Epithelial cell of proximal tubule (primary cell): Measurements from ENCODE around the gene ZDHHC3. TPM values are rescaled to one million over a fixed set of nuclear protein-coding genes. Genes with fewer than 3 reads are reported as not detected.

Experiments
- DNase-seq: peaks from one replicate; pipeline ENCODE4 v3.0.0-alpha.2; 2011; ENCODE audit warnings: low read depth
- H3K4me3 ChIP-seq: 2 replicates; pipeline ENCODE4 v1.5.1; 2011; ENCODE audit warnings: low read depth, mild to moderate bottlenecking, low read length
- total RNA-seq: library from RNA; depleted of rRNA; stranded (reverse); fragments of >200 nt; gene quantifications from 2 replicates; pipeline ENCODE4 v1.2.3, GENCODE V29; 2015
- TF ChIP-seq, protein P1 (sequence below): conservative IDR thresholded peaks from 2 replicates; pipeline ENCODE4 v1.5.1; 2012; ENCODE audit warnings: low read depth, mild to moderate bottlenecking, low read length

ZDHHC3 gene
- total RNA-seq, 1 donor from 2014 or later: 38.9 TPM

DNA sequence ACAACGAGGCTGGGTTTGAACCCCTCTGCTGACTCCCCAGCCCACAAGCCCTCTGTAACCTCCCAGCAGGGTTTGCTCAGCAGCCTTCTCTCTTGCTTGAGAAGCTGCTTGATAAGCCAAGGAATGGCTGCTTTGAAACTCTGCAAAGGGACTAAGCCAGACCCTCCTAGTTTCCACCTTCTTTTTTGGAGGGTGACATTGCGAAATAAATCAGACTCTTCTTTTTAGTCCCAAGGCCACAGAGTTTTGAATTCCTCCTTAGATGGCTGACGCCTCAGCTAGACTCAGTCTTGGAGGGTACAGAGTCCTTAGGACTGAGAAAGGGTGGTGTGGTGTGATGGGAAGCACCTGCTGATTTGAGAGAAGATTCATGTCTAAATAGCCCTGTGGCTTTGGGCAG, 100.4 kb downstream of the ZDHHC3 start:
- TF ChIP-seq, protein P1, sequence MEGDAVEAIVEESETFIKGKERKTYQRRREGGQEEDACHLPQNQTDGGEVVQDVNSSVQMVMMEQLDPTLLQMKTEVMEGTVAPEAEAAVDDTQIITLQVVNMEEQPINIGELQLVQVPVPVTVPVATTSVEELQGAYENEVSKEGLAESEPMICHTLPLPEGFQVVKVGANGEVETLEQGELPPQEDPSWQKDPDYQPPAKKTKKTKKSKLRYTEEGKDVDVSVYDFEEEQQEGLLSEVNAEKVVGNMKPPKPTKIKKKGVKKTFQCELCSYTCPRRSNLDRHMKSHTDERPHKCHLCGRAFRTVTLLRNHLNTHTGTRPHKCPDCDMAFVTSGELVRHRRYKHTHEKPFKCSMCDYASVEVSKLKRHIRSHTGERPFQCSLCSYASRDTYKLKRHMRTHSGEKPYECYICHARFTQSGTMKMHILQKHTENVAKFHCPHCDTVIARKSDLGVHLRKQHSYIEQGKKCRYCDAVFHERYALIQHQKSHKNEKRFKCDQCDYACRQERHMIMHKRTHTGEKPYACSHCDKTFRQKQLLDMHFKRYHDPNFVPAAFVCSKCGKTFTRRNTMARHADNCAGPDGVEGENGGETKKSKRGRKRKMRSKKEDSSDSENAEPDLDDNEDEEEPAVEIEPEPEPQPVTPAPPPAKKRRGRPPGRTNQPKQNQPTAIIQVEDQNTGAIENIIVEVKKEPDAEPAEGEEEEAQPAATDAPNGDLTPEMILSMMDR: no peak
- H3K4me3 ChIP-seq: no peak overlapping the region
- DNase-seq: no peak

Other genes starting within 250 kb of the ZDHHC3 start
- 1.7 and 2.4 TPM in 2 replicates for gene ZNF501, start 246.5 kb downstream of the ZDHHC3 start, total RNA-seq
- 17.0 and 17.2 TPM in 2 replicates for gene KIAA1143, start 214.6 kb downstream of the ZDHHC3 start, total RNA-seq
- 11.8 and 16.6 TPM in 2 replicates for gene KIF15, start 214.4 kb downstream of the ZDHHC3 start, total RNA-seq
- 20.1 and 22.3 TPM in 2 replicates for gene TMEM42, start 114.3 kb downstream of the ZDHHC3 start, total RNA-seq
- gene TGM4, start 101.6 kb downstream of the ZDHHC3 start, total RNA-seq: 0.07 TPM in 1 of 2 replicates, not detected in the other
- 68.3 and 85.1 TPM in 2 replicates for gene EXOSC7, start 70 bp upstream of the ZDHHC3 start, total RNA-seq
- not detected in 2 replicates for gene CLEC3B, start 50.1 kb upstream of the ZDHHC3 start, total RNA-seq
- 50.9 and 53.5 TPM in 2 replicates for gene CDCP1, start 170.2 kb upstream of the ZDHHC3 start, total RNA-seq